Measurements from ENCODE around the gene FOXP4. TPM values are rescaled to one million over a fixed set of nuclear protein-coding genes. Genes with fewer than 3 reads are reported as not detected.

Gene FOXP4
- total RNA-seq, 1 donor from 2014 or later, result 2.7 TPM

DNA sequence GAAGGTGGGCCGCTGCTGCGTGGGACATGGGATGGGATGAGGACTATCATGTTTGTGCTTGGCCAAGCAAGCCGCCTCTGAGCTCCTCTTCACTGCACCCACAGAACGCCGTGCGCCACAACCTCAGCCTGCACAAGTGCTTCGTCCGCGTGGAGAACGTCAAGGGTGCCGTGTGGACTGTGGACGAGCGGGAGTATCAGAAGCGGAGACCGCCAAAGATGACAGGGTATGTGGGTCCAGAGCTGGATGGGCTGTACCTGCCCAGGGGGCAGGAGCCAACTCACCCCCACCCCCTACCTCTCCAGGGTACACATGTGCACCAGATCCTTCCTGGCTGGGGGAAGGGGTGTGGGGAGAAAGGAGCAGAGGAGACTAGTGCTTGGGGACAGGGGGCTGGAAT, 48.6 kb downstream of the FOXP4 start:
- no peaks in the 10 kb centered on the region for H3K9me3 Mint-ChIP-seq
- Histone ChIP-seq H3K4me1 (peaks cover 3% of the 10 kb centered on the region), H3F3A (ENCODE audit: low read depth) (peaks cover 6% of the 10 kb centered on the region), H2AFZ (replicated peaks) (no peak overlapping the region), H3K9ac (no peak overlapping the region), H3K27ac (no peak overlapping the region), H4K20me1 (ENCODE audit: low read depth) (peaks cover 19% of the 10 kb centered on the region), H3K79me2 (ENCODE audit: low read depth) (no peaks in the 10 kb centered on the region), H3K9me3 (ENCODE audit: low read depth) (no peaks in the 10 kb centered on the region), H3K27me3 (no peaks in the 10 kb centered on the region), H3K4me2 (no peak overlapping the region), H3K36me3 (no peaks in the 10 kb centered on the region), H3K4me3 (no peak overlapping the region)
- no peak overlapping the region for H3K4me3 Mint-ChIP-seq
- DNase-seq (ENCODE audit: low spot score), result no peak
- peaks cover 27% of the 10 kb centered on the region for H3K4me1 Mint-ChIP-seq
- peaks cover 26% of the 10 kb centered on the region for H3K36me3 Mint-ChIP-seq
- TF ChIP-seq, protein P1, sequence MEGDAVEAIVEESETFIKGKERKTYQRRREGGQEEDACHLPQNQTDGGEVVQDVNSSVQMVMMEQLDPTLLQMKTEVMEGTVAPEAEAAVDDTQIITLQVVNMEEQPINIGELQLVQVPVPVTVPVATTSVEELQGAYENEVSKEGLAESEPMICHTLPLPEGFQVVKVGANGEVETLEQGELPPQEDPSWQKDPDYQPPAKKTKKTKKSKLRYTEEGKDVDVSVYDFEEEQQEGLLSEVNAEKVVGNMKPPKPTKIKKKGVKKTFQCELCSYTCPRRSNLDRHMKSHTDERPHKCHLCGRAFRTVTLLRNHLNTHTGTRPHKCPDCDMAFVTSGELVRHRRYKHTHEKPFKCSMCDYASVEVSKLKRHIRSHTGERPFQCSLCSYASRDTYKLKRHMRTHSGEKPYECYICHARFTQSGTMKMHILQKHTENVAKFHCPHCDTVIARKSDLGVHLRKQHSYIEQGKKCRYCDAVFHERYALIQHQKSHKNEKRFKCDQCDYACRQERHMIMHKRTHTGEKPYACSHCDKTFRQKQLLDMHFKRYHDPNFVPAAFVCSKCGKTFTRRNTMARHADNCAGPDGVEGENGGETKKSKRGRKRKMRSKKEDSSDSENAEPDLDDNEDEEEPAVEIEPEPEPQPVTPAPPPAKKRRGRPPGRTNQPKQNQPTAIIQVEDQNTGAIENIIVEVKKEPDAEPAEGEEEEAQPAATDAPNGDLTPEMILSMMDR (IDR thresholded peaks at IDR 0.05), result no peak
- TF ChIP-seq EZH2phosphoT487 (IDR thresholded peaks at IDR 0.05) (no peak), EZH2 (IDR thresholded peaks at IDR 0.05) (no peak)
- H3K27me3 Mint-ChIP-seq (ENCODE audit: insufficient read depth, low read depth), result peaks cover 6% of the 10 kb centered on the region
- H3K27ac Mint-ChIP-seq, result no peak overlapping the region

DNA sequence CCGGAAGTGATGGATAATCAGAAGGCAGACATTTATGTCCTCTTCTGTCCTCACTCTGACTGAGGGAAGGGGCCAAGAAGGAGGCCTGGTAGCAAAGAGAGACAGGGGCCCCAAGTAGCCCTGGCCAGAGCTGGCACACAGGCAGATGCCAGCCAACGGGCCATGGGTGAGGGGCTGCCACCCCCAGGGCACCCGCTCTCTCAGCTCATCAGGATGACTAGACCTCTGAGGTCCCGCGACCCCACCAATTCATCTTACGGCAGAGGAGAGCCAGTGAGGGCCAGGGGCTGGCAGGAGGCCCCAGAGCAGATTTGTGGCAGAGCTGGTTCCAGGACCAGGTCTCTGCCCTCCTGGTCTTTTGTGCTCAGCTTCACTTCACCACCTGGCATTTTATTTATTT, 49.0 kb downstream of the FOXP4 start:
- H3K4me1 ChIP-seq, result peaks cover 3% of the 10 kb centered on the region
- no peak overlapping the region for H3K4me2 ChIP-seq
- H3K4me3 Mint-ChIP-seq, result no peak overlapping the region
- peaks cover 26% of the 10 kb centered on the region for H3K36me3 Mint-ChIP-seq
- TF ChIP-seq, protein P1 (IDR thresholded peaks at IDR 0.05), result no peak
- no peak for TF ChIP-seq EZH2 (IDR thresholded peaks at IDR 0.05)
- no peak for TF ChIP-seq EZH2phosphoT487 (IDR thresholded peaks at IDR 0.05)
- H2AFZ ChIP-seq (replicated peaks), result no peak overlapping the region
- no peaks in the 10 kb centered on the region for H3K79me2 ChIP-seq (ENCODE audit: low read depth)
- peaks cover 6% of the 10 kb centered on the region for H3F3A ChIP-seq (ENCODE audit: low read depth)
- H3K9me3 ChIP-seq (ENCODE audit: low read depth), result no peaks in the 10 kb centered on the region
- no peak overlapping the region for H3K27ac ChIP-seq
- H3K9ac ChIP-seq, result no peak overlapping the region
- H3K27me3 ChIP-seq, result no peaks in the 10 kb centered on the region
- H3K36me3 ChIP-seq, result no peaks in the 10 kb centered on the region
- H3K27me3 Mint-ChIP-seq (ENCODE audit: insufficient read depth, low read depth), result peaks cover 6% of the 10 kb centered on the region
- H3K4me3 ChIP-seq, result no peak overlapping the region
- no peak for DNase-seq (ENCODE audit: low spot score)
- no peaks in the 10 kb centered on the region for H3K9me3 Mint-ChIP-seq
- H3K27ac Mint-ChIP-seq, result no peak overlapping the region
- H3K4me1 Mint-ChIP-seq, result peaks cover 27% of the 10 kb centered on the region
- H4K20me1 ChIP-seq (ENCODE audit: low read depth), result peaks cover 19% of the 10 kb centered on the region

DNA sequence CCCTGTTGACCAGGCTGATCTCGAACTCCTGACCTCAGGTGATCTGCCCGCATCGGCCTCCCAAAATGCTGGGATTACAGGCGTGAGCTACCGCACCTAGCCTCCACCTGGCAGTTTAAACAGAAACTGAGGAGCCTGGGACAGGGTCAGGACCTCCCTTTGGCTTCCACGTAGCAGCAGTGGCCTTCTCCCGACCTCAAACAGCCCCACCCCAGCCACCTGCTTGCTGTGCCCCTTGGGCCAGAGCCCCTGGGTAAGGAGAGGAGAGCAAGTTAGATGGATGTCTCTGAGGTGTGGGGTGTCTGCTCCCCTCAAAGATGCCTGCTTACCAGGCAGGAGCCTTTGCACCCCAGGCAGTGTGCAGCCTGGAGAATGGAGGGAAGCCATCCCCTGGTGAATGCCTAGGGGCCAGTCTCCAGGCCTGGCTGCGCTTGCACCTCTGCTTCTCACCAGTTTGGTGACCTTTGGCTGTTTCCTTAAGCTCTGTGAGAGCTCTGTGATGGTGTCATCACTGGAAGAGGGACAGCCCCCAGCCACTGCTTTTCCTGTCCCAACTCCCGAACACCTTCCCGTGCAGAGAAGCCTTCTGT, 50.0 kb downstream of the FOXP4 start:
- Histone ChIP-seq H3K4me2 (no peak overlapping the region), H3K79me2 (ENCODE audit: low read depth) (no peaks in the 10 kb centered on the region)

More for the DNA sequence above, 50.0 kb downstream of the FOXP4 start:
- Mint-ChIP-seq H3K36me3 (peaks cover 20% of the 10 kb centered on the region), H3K4me1 (peaks cover 20% of the 10 kb centered on the region), H3K27me3 (ENCODE audit: insufficient read depth, low read depth) (peaks cover 6% of the 10 kb centered on the region), H3K9me3 (no peaks in the 10 kb centered on the region), H3K27ac (peak overlapping the region; percentile 2), H3K4me3 (no peak overlapping the region)
- TF ChIP-seq, protein P1 (IDR thresholded peaks at IDR 0.05), result no peak
- TF ChIP-seq EZH2 (IDR thresholded peaks at IDR 0.05), result no peak
- TF ChIP-seq EZH2phosphoT487 (IDR thresholded peaks at IDR 0.05), result no peak
- H3K27me3 ChIP-seq, result no peaks in the 10 kb centered on the region
- peaks cover 3% of the 10 kb centered on the region for H3K4me1 ChIP-seq
- no peak for DNase-seq (ENCODE audit: low spot score)
- no peaks in the 10 kb centered on the region for H3K36me3 ChIP-seq
- H4K20me1 ChIP-seq (ENCODE audit: low read depth), result peaks cover 16% of the 10 kb centered on the region
- no peak overlapping the region for H3K27ac ChIP-seq
- peaks cover 9% of the 10 kb centered on the region for H3F3A ChIP-seq (ENCODE audit: low read depth)
- no peaks in the 10 kb centered on the region for H3K9me3 ChIP-seq (ENCODE audit: low read depth)
- no peak overlapping the region for H3K4me3 ChIP-seq
- no peak overlapping the region for H3K9ac ChIP-seq
- H2AFZ ChIP-seq (replicated peaks), result no peak overlapping the region

All from neural progenitor cell (in vitro differentiated cells).